K562 (cell line): Measurements from ENCODE around the gene EPSTI1.

ENCODE experiments used
- EZH2 ChIP-seq: IDR thresholded peaks from 2 replicates; pipeline ENCODE4 v1.6.1; 2012; ENCODE audit warnings: low read depth, mild to moderate bottlenecking, inconsistent platforms, low read length, borderline replicate concordance
- MAFF ChIP-seq: IDR thresholded peaks from 2 replicates; pipeline ENCODE4 v1.6.1; 2012; ENCODE audit warnings: low read length, improper control_type of control experiment
- MEF2D ChIP-seq: conservative IDR thresholded peaks from 2 replicates; pipeline ENCODE4 v1.6.1; 2016; ENCODE audit warnings: low read depth, missing genetic modification characterization, missing compliant biosample characterization
- MTA3 ChIP-seq: fragments of 450-650 bp; formaldehyde crosslinking; IDR thresholded peaks from 2 replicates; pipeline ENCODE4 v1.6.1; 2017; ENCODE audit warnings: mild to moderate bottlenecking, borderline replicate concordance
- NELFE ChIP-seq: IDR thresholded peaks from 2 replicates; pipeline ENCODE4 v1.6.1; 2011; ENCODE audit warnings: mild to moderate bottlenecking; ENCODE audit not compliant: insufficient read depth, insufficient read length
- OTX1 ChIP-seq: fragments of 450-650 bp; formaldehyde crosslinking; IDR thresholded peaks from 2 replicates; pipeline ENCODE4 v1.4.0; 2022; ENCODE audit warnings: mild to moderate bottlenecking
- ZNF140 ChIP-seq: fragments of 250-450 bp; sonication (Bioruptor Pico); IDR thresholded peaks from 2 replicates; pipeline ENCODE4 v1.8.0; 2021; ENCODE audit warnings: moderate library complexity, mild to moderate bottlenecking, inconsistent platforms
- ZNF24 ChIP-seq: fragments of 450-650 bp; IDR thresholded peaks from 2 replicates; pipeline ENCODE4 v1.6.1; 2016
- TF ChIP-seq, protein P1 (sequence below): sonication (generic); formaldehyde crosslinking; IDR thresholded peaks from 2 replicates; pipeline ENCODE4 v1.9.0; 2022; ENCODE audit warnings: mild to moderate bottlenecking, missing genetic modification reagents
- TF ChIP-seq, protein P2 (sequence below), 2 experiments: fragments of 450-650 bp; IDR thresholded peaks; 2 replicates each; pipeline ENCODE4 v1.6.1; 2016; ENCODE audit warnings: mild to moderate bottlenecking in 2 of 2, borderline replicate concordance in 1 of 2, low read depth in 1 of 2, moderate library complexity in 1 of 2
- TF ChIP-seq, protein P3 (sequence below), 2 experiments: fragments of 450-650 bp; IDR thresholded peaks; 2 replicates each; pipeline ENCODE4 v1.6.1; 2018; ENCODE audit warnings: mild to moderate bottlenecking in 2 of 2, low read depth in 1 of 2; ENCODE audit not compliant: partially characterized antibody in 2 of 2

DNA sequence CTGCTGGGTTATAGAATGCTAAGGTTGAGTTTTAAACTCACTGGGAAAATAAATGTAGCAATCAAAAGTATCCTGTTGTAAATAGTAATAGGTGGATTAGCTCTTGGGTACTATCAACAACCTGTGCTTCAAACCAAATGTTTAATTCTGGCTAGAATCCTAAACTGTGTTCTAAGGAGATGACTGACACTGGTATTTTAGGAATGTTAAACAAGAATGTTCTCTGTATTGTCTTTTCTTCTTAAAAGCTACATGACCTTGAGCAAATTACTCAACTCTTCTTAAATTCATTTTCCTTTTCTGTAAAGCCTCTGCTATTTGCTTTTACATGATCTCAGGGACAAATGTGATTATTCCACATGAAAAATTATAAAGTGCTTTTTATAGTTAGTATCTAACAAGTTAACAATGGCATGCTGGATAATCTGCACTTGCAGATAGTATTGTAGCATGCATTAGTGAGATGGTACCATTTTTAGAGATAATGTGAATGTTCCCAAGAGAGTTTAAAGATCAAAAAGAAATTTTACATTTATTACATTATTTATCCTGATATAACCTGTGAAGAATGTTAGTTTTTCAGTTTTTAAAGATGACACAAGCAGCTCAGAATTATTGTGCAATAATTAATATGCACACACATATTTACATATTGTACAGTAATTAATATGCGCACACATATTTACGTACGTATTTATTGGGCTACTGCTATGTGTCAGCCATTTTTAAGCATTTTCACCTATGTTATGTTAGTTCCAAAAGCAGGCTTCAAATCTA lies 13.6 kb upstream of the EPSTI1 start:
- no peak for TF ChIP-seq ZNF24
- TF ChIP-seq, protein P1, sequence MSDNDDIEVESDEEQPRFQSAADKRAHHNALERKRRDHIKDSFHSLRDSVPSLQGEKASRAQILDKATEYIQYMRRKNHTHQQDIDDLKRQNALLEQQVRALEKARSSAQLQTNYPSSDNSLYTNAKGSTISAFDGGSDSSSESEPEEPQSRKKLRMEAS (CRISPR knock-in tag), result no peak
- TF ChIP-seq OTX1 (CRISPR knock-in tag), result no peak
- TF ChIP-seq, protein P2, sequence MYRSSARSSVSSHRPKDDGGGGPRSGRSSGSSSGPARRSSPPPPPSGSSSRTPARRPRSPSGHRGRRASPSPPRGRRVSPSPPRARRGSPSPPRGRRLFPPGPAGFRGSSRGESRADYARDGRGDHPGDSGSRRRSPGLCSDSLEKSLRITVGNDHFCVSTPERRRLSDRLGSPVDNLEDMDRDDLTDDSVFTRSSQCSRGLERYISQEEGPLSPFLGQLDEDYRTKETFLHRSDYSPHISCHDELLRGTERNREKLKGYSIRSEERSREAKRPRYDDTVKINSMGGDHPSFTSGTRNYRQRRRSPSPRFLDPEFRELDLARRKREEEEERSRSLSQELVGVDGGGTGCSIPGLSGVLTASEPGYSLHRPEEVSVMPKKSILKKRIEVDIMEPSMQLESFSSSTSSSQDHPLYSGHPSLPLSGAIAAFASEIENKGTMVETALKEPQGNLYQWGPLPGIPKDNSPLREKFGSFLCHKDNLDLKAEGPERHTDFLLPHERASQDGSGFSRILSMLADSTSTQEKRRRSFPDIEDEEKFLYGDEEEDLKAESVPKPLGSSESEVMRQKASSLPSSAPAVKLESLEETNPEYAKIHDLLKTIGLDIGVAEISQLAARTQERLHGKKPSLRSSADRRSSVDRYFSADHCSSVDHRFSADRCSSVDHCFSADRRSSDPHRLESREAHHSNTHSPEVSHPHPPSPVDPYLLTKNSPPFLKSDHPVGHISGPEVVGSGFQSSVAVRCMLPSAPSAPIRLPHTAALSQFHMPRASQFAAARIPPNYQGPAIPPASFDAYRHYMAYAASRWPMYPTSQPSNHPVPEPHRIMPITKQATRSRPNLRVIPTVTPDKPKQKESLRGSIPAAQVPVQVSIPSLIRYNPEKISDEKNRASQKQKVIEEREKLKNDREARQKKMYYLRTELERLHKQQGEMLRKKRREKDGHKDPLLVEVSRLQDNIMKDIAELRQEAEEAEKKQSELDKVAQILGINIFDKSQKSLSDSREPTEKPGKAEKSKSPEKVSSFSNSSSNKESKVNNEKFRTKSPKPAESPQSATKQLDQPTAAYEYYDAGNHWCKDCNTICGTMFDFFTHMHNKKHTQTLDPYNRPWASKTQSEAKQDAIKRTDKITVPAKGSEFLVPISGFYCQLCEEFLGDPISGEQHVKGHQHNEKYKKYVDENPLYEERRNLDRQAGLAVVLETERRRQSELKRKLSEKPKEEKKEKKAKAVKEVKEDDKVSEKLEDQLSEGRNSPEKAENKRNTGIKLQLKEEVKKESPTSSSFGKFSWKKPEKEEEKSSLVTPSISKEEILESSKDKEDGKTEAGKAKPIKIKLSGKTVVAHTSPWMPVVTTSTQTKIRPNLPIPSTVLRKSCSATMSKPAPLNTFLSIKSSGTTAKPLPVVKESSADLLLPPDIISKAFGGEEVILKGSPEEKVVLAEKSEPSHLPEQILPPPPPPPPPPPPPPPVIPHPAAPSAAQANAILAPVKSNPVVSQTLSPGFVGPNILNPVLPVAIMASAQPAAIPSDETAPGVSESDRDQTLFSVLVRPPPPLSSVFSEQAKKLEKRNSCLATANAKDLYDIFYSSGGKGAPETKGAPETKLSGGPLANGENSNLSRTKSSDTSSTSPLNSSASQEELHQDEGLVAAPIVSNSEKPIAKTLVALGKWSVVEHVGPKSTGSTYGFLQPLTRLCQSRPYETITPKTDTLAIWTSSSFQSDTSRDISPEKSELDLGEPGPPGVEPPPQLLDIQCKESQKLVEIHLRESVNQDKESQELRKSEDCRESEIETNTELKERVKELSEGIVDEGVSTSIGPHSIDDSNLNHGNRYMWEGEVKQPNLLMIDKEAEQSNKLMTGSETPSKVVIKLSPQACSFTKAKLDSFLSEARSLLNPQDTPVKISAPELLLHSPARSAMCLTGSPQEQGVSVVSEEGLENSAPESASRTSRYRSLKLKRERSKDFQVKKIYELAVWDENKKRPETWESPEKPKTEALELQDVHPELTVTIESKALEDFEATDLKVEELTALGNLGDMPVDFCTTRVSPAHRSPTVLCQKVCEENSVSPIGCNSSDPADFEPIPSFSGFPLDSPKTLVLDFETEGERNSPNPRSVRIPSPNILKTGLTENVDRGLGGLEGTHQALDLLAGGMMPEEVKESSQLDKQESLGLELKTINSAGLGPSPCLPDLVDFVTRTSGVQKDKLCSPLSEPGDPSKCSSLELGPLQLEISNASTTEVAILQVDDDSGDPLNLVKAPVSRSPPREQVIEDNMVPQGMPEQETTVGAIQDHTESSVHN (IDR thresholded peaks at IDR 0.05; ENCODE audit: borderline replicate concordance in 1 of 2, low read depth in 1 of 2), result no peak
- TF ChIP-seq NELFE, result no peak
- no peak for TF ChIP-seq EZH2
- no peak for TF ChIP-seq MEF2D (tag)
- TF ChIP-seq, protein P3, sequence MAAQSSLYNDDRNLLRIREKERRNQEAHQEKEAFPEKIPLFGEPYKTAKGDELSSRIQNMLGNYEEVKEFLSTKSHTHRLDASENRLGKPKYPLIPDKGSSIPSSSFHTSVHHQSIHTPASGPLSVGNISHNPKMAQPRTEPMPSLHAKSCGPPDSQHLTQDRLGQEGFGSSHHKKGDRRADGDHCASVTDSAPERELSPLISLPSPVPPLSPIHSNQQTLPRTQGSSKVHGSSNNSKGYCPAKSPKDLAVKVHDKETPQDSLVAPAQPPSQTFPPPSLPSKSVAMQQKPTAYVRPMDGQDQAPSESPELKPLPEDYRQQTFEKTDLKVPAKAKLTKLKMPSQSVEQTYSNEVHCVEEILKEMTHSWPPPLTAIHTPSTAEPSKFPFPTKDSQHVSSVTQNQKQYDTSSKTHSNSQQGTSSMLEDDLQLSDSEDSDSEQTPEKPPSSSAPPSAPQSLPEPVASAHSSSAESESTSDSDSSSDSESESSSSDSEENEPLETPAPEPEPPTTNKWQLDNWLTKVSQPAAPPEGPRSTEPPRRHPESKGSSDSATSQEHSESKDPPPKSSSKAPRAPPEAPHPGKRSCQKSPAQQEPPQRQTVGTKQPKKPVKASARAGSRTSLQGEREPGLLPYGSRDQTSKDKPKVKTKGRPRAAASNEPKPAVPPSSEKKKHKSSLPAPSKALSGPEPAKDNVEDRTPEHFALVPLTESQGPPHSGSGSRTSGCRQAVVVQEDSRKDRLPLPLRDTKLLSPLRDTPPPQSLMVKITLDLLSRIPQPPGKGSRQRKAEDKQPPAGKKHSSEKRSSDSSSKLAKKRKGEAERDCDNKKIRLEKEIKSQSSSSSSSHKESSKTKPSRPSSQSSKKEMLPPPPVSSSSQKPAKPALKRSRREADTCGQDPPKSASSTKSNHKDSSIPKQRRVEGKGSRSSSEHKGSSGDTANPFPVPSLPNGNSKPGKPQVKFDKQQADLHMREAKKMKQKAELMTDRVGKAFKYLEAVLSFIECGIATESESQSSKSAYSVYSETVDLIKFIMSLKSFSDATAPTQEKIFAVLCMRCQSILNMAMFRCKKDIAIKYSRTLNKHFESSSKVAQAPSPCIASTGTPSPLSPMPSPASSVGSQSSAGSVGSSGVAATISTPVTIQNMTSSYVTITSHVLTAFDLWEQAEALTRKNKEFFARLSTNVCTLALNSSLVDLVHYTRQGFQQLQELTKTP (IDR thresholded peaks at IDR 0.05; ENCODE audit: low read depth in 1 of 2, partially characterized antibody in 2 of 2), result no peak
- TF ChIP-seq ZNF140 (CRISPR knock-in tag), result no peak
- TF ChIP-seq MTA3, result no peak
- TF ChIP-seq MAFF, result no peak
